GM12878 (cell line): ENCODE data around the gene ADAMTSL5. TPM values are rescaled to one million over a fixed set of nuclear protein-coding genes. Genes with fewer than 3 reads are reported as not detected.

Source experiments
- ATAC-seq: fragments of 200-7000 bp; cut with Tn5 transposase; 3 replicates; pipeline ENCODE4 v1.9.1; 2020; ENCODE audit warnings: mild to moderate bottlenecking, moderate library complexity
- BruUV-seq: library from RNA; stranded (reverse); fragments of 400-500 nt; replicated peaks from 2 replicates; lab custom pipeline; 2021; lab: Mats Ljungman, UMichigan
- CTCF ChIA-PET: fragments of 300-600 bp; sonication (Branson Sonifier 250); formaldehyde crosslinking; extraction: SDS; loops from one replicate; lab custom pipeline; 2021; ENCODE audit warnings: inconsistent platforms; lab: Yijun Ruan, JAX
- POLR2A ChIA-PET: fragments of 350-600 bp; formaldehyde crosslinking; extraction: SDS; loops from one replicate; lab custom pipeline; 2021; ENCODE audit warnings: inconsistent platforms; lab: Charles Lee
- RAD21 ChIA-PET: fragments of 300-600 bp; sonication (Branson Sonifier 250); formaldehyde crosslinking; loops from one replicate; lab custom pipeline; 2023; ENCODE audit warnings: antibody characterized with exemption; ENCODE audit not compliant: unreplicated experiment; lab: Charles Lee
- SMC1A ChIA-PET: fragments of 300-600 bp; sonication (Branson Sonifier 250); formaldehyde crosslinking; loops from one replicate; lab custom pipeline; 2023; ENCODE audit not compliant: unreplicated experiment, uncharacterized antibody; lab: Charles Lee
- DNase-seq: peaks from one replicate; pipeline ENCODE4 v3.0.0-alpha.2; 2011; ENCODE audit warnings: low read depth, low spot score
- FAIRE-seq: peaks from 3 replicates; lab custom pipeline; 2011; peaks lifted over from hg19 to GRCh38; lab: Jason Lieb, UNC
- H2AFZ ChIP-seq: 2 replicates; pipeline ENCODE4 v1.6.0; 2011; ENCODE audit warnings: low read depth, low read length, control low read depth; ENCODE audit not compliant: control insufficient read depth
- H3K27ac ChIP-seq: 2 replicates; pipeline ENCODE4 v1.5.1; 2011; ENCODE audit warnings: control low read depth; ENCODE audit not compliant: control insufficient read depth, insufficient read depth
- H3K27me3 ChIP-seq, 2 experiments: replicated peaks in 1 of 2; 2 replicates each; pipeline versions ENCODE4 v1.6.0 to v1.6.1; 2011; ENCODE audit warnings: low read length in 1 of 2; ENCODE audit not compliant: control insufficient read depth in 2 of 2, insufficient read depth in 2 of 2
- H3K36me3 ChIP-seq, 2 experiments: 2 replicates each; pipeline ENCODE4 v1.5.1; 2011; ENCODE audit warnings: low read length in 1 of 2; ENCODE audit not compliant: control insufficient read depth in 2 of 2, insufficient read depth in 2 of 2
- H3K4me1 ChIP-seq: 2 replicates; pipeline ENCODE4 v1.6.1; 2011; ENCODE audit warnings: mild to moderate bottlenecking, low read length, moderate library complexity, mixed read lengths; ENCODE audit not compliant: control insufficient read depth, insufficient read depth
- H3K4me2 ChIP-seq: 2 replicates; pipeline ENCODE4 v1.6.0; 2011; ENCODE audit warnings: control low read depth; ENCODE audit not compliant: control insufficient read depth, insufficient read depth
- H3K4me3 ChIP-seq: fragments of 200-600 bp; sonication (generic); 2 replicates; pipeline ENCODE4 v1.5.1; 2016
- H3K79me2 ChIP-seq: 2 replicates; pipeline ENCODE4 v1.6.0; 2011; ENCODE audit warnings: low read length; ENCODE audit not compliant: control insufficient read depth, insufficient read depth
- H3K9ac ChIP-seq: 2 replicates; pipeline ENCODE4 v1.8.0; 2011; ENCODE audit warnings: low read length, control low read depth, mixed read lengths; ENCODE audit not compliant: control insufficient read depth, insufficient read depth
- H3K9me3 ChIP-seq: replicated peaks from 3 replicates; pipeline ENCODE4 v1.5.1; 2011; ENCODE audit warnings: mild to moderate bottlenecking, low read length; ENCODE audit not compliant: control insufficient read depth, insufficient read depth
- H4K20me1 ChIP-seq: 2 replicates; pipeline ENCODE4 v1.6.0; 2011; ENCODE audit not compliant: control insufficient read depth, insufficient read depth
- BHLHE40 ChIP-seq, 2 experiments: fragments of 450-650 bp in 1 of 2; IDR thresholded peaks; 2 replicates each; pipeline ENCODE4 v1.6.1; 2011 to 2017; ENCODE audit warnings: low read depth in 2 of 2, borderline replicate concordance in 1 of 2, improper control_type of control experiment in 1 of 2, low read length in 1 of 2, mild to moderate bottlenecking in 1 of 2
- CTCF ChIP-seq, 3 experiments: IDR thresholded peaks in 2 of 3; conservative IDR thresholded peaks in 1 of 3; 2 replicates each; pipeline ENCODE4 v1.5.1; 2011; ENCODE audit warnings: low read depth in 3 of 3, low read length in 3 of 3, mild to moderate bottlenecking in 3 of 3, control low read depth in 2 of 3, moderate library complexity in 2 of 3, inconsistent platforms in 1 of 3, mixed read lengths in 1 of 3; ENCODE audit not compliant: control insufficient read depth in 2 of 3, insufficient read depth in 1 of 3; ENCODE audit errors: extremely low read depth in 1 of 3
- ETV6 ChIP-seq, 2 experiments: fragments of 450-650 bp in 1 of 2; IDR thresholded peaks in 1 of 2; conservative IDR thresholded peaks in 1 of 2; 2 replicates each; pipeline ENCODE4 v1.6.1; 2014; ENCODE audit warnings: antibody characterized with exemption in 1 of 2, borderline replicate concordance in 1 of 2, low read depth in 1 of 2, mild to moderate bottlenecking in 1 of 2, moderate library complexity in 1 of 2
- HDAC6 ChIP-seq: fragments of 200-600 bp; sonication (generic); IDR thresholded peaks from one replicate; pipeline ENCODE4 v1.8.0; 2017; ENCODE audit warnings: antibody characterized with exemption; ENCODE audit not compliant: unreplicated experiment
- JUNB ChIP-seq: IDR thresholded peaks from 2 replicates; pipeline ENCODE4 v1.6.1; 2016; ENCODE audit warnings: antibody characterized with exemption, mild to moderate bottlenecking
- KAT2A ChIP-seq: conservative IDR thresholded peaks from 2 replicates; pipeline ENCODE4 v1.6.1; 2011; ENCODE audit warnings: low read depth, low read length; ENCODE audit not compliant: control insufficient read depth
- MYB ChIP-seq: fragments of 150-350 bp; IDR thresholded peaks from 2 replicates; pipeline ENCODE4 v1.6.1; 2014; ENCODE audit warnings: mild to moderate bottlenecking, low read depth, low read length, borderline replicate concordance
- NFXL1 ChIP-seq: fragments of 450-650 bp; IDR thresholded peaks from 2 replicates; pipeline ENCODE4 v1.6.1; 2017; ENCODE audit warnings: antibody characterized with exemption, mild to moderate bottlenecking, borderline replicate concordance
- RCOR1 ChIP-seq: conservative IDR thresholded peaks from 2 replicates; pipeline ENCODE4 v1.6.1; 2012; ENCODE audit warnings: low read depth, low read length, improper control_type of control experiment
- SMAD5 ChIP-seq: IDR thresholded peaks from 2 replicates; pipeline ENCODE4 v1.6.1; 2016; ENCODE audit warnings: antibody characterized with exemption, low read depth
- TCF7 ChIP-seq: IDR thresholded peaks from 2 replicates; pipeline ENCODE4 v1.6.1; 2014; ENCODE audit warnings: antibody characterized with exemption, borderline replicate concordance
- ZNF622 ChIP-seq: fragments of 450-650 bp; IDR thresholded peaks from 2 replicates; pipeline ENCODE4 v1.6.1; 2017; ENCODE audit warnings: mild to moderate bottlenecking, inconsistent platforms
- WGBS: methylation state at CpG from one replicate; pipeline ENCODE4 v1.1.6; 2016; ENCODE audit warnings: low lambda C conversion rate; ENCODE audit not compliant: insufficient replicate concordance, insufficient coverage; ENCODE audit errors: missing lambda C conversion rate; 5-methylcytosine and 5-hydroxymethylcytosine counted together
- in situ Hi-C: fragments of 300-500 bp; cut with MboI; formaldehyde crosslinking; loops from 9 replicates; pipeline ENCODE4 v1.14.3; 2018; ENCODE audit warnings: mixed read lengths
- intact Hi-C: fragments of 100-400 bp; cut with micrococcal nuclease; formaldehyde crosslinking; loops from one replicate; pipeline ENCODE4 v1.14.2; 2022; ENCODE audit not compliant: unreplicated experiment
- polyA plus RNA-seq, 11 experiments: library from polyadenylated mRNA; depleted of rRNA in 4 of 11; unstranded in 6 of 11; stranded (reverse) in 5 of 11; fragments of >200 nt; fragmentation: Nextera tagmentation in 4 of 11; fragmentation: Illumina TruSeq in 1 of 11; extraction: Ambion mirVana in 4 of 11; extraction: Trizol in 1 of 11; gene quantifications; 1 replicate in 1 of 11; 2 replicates in 10 of 11; pipeline versions ENCODE4 v1.2.1 to v1.2.3, GENCODE V29; 2011 to 2016; ENCODE audit warnings: inconsistent platforms in 2 of 11, missing spikeins in 2 of 11, low read depth in 1 of 11
- total RNA-seq, 4 experiments: library from RNA; depleted of rRNA in 3 of 4; stranded (reverse); fragments of >200 nt in 3 of 4; fragmentation: Illumina TruSeq in 1 of 4; extraction: Trizol in 1 of 4; gene quantifications; 2 replicates each; pipeline versions ENCODE4 v1.2.1 to v1.2.3, GENCODE V29; 2013 to 2021
- TF ChIP-seq, protein P1 (sequence below): IDR thresholded peaks from 2 replicates; pipeline ENCODE4 v1.6.1; 2012; ENCODE audit warnings: low read depth, low read length, improper control_type of control experiment

The ADAMTSL5 gene
- total and polyA plus RNA-seq, 10 of the 15 experiments (the other 5 are each of a cell fraction or from before 2014, with no cell fraction given): 0.04 to 0.83 (median 0.32) TPM; not detected in 4

GRCh38 chr19:1469255-1470054 is 43.4 kb downstream of the ADAMTSL5 start (continued):
- no peak for TF ChIP-seq ETV6 (conservative IDR thresholded peaks at IDR 0.05 in 1 of 2, IDR thresholded peaks at IDR 0.05 in 1 of 2; ENCODE audit: borderline replicate concordance in 1 of 2, low read depth in 1 of 2)
- no peak for TF ChIP-seq KAT2A
- TF ChIP-seq CTCF (IDR thresholded peaks at IDR 0.05 in 2 of 3, conservative IDR thresholded peaks at IDR 0.05 in 1 of 3; ENCODE audit: control insufficient read depth in 2 of 3, extremely low read depth in 1 of 3, insufficient read depth in 1 of 3, low read depth in 3 of 3, low read length in 3 of 3): no peak

- in situ Hi-C loops (no loop called here), intact Hi-C loops (no loop called here)
- 0 out of 4 replicates have a peak, but pooled peaks of 1 of the 2 experiments have one; percentile 9 for TF ChIP-seq BHLHE40 (IDR thresholded peaks at IDR 0.05; ENCODE audit: borderline replicate concordance in 1 of 2, low read depth in 2 of 2, low read length in 1 of 2)
- no peak for TF ChIP-seq JUNB
- TF ChIP-seq ZNF622: no peak
- no peak for TF ChIP-seq TCF7
- no peak for TF ChIP-seq MYB
- TF ChIP-seq HDAC6: peak; percentile 80
- TF ChIP-seq NFXL1: no peak
- TF ChIP-seq SMAD5: no peak
- TF ChIP-seq RCOR1: no peak
- TF ChIP-seq, protein P1, sequence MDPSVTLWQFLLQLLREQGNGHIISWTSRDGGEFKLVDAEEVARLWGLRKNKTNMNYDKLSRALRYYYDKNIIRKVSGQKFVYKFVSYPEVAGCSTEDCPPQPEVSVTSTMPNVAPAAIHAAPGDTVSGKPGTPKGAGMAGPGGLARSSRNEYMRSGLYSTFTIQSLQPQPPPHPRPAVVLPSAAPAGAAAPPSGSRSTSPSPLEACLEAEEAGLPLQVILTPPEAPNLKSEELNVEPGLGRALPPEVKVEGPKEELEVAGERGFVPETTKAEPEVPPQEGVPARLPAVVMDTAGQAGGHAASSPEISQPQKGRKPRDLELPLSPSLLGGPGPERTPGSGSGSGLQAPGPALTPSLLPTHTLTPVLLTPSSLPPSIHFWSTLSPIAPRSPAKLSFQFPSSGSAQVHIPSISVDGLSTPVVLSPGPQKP: no peak
- WGBS: 1% methylated on average over 13 of the region's 47 CpGs
- H2AFZ ChIP-seq: no peak overlapping the region
- peaks cover 7% of the 10 kb centered on the region for H4K20me1 ChIP-seq
- H3K4me2 ChIP-seq: no peak overlapping the region
- H3K36me3 ChIP-seq: no peaks in the 10 kb centered on the region
- no peaks in the 10 kb centered on the region for H3K9me3 ChIP-seq
- H3K79me2 ChIP-seq: no peaks in the 10 kb centered on the region
- no peak overlapping the region for H3K27ac ChIP-seq
- ChIA-PET RAD21 (no interaction called here), CTCF (no interaction called here), POLR2A (no interaction called here), SMC1A (no interaction called here)
- no peak for DNase-seq
- H3K9ac ChIP-seq: no peak overlapping the region
- no TSS peak for BruUV-seq
- H3K4me3 ChIP-seq: no peak overlapping the region
- H3K27me3 ChIP-seq: peaks cover 10 to 27% of the 10 kb centered on the region in 2 experiments
- FAIRE-seq: no peak
- H3K4me1 ChIP-seq: peaks cover 7% of the 10 kb centered on the region
- ATAC-seq: peak; percentile 23; the same call in 1 of the 3 replicates
Observed at GRCh38 chr19:1468821-1469254, 44.0 kb downstream of the ADAMTSL5 start.
